DMS53 treated with DMSO at 0.1 percent for 48 hours (cell line): ENCODE results near the gene PPP1R9A.

Experiments
- DNase-seq: peaks from one replicate; lab custom pipeline; 2025; ENCODE audit not compliant: unreplicated experiment; lab: John Stamatoyannopoulos, UW

Gene PPP1R9A

GRCh38 chr7:95026421-95027072 is 119.2 kb downstream of the PPP1R9A start:
- DNase-seq, result no peak

GRCh38 chr7:95027234-95027872 is 120.0 kb downstream of the PPP1R9A start:
- DNase-seq, result no peak

DNA sequence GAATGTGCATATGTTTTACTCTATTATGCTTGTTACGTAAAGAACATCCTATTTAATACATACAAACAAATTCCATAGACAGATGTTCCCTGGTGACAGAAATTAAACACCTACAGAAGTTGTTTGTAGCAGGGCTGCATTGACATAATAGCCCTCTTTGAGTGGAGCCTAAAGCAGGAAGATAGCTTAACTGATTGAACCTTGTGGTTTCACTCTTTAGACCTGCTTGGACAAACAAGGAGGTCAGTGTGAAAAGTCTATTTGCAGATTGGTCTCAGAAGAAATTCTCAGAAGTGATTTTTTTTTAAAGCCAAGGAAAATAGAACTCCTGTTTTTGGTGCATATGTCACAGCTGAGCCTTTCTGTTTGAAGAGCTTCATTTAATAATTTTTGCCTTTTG is 121.3 kb downstream of the PPP1R9A start:
- peak; percentile 11 for DNase-seq

- DNase-seq, result no peak
These were observed 127.9 kb downstream of the PPP1R9A start for GRCh38 chr7:95035295-95035694.

DNA sequence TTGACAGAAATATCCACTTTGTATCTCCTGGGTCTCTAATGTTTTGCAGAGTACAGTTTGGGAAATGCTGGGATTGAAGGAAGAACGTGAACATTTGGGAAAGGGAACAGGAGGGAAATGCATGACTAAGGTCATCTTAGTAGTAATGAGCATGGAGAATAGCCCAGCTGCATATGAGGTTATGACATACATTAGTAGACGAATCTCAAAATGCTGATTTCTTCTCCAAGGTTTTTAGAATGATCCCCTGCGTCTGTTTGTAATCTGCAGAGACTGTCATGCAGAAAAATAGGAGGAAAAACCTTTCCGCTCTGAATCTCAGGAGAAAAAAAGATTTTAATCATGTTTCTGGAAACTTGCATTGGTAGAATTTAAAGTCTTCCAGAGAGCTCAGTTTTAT is 133.6 kb downstream of the PPP1R9A start:
- no peak for DNase-seq

DNA sequence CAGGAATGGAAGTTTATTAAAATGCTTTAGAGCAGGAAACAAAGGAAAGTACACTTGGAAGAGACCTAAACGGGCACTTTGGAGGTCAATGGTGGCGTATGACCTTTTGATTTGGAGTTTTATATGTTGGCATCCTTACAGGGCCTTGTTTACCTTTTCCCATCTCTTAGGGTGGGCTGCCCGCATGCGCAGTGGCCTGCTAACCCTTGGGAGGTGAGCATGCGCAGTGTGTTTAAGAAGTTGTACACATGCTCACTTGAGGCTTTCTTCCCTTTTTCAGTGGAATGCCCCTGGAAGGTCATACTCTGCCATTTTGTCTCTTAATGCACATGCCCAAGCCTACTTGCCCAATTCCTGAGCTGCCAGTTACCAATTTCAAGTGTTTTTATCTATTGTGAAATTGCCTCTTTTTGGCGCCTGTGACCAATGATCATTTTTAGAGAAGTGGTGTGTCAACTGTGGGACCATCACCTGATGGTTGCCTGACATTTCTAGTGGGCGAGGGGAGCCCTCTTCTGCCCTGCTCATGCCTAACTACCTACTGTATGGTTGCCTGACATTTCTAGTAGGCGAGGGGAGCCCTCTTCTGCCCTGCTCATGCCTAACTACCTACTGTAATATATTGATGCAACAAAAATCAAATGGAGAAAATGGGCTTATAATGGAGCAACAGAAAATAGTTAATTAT is 138.0 kb downstream of the PPP1R9A start:
- DNase-seq, result no peak

- no peak for DNase-seq
These were observed 139.3 kb downstream of the PPP1R9A start for GRCh38 chr7:95046494-95047240.

DNA sequence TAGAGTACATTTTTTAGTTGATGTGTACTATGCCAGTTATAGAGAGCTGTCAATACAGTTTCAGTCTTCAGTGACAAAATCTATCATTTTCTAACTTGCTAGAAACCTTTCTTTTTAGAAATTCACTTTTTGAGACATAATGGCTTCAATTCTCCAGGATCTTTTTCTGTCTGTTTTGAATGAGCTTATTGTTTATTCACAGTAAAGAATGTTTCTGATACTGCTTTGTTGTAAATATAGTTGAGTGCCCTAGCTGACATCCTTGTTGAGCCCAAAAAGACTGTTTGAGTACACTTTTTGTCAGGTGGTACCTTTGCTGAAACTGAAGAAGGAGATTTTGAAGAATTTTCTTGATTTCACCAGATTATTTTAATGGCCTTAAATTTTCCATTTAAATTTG is 139.9 kb downstream of the PPP1R9A start:
- DNase-seq, result no peak

- DNase-seq, result no peak
These were observed 145.2 kb downstream of the PPP1R9A start for GRCh38 chr7:95052566-95053094.

DNA sequence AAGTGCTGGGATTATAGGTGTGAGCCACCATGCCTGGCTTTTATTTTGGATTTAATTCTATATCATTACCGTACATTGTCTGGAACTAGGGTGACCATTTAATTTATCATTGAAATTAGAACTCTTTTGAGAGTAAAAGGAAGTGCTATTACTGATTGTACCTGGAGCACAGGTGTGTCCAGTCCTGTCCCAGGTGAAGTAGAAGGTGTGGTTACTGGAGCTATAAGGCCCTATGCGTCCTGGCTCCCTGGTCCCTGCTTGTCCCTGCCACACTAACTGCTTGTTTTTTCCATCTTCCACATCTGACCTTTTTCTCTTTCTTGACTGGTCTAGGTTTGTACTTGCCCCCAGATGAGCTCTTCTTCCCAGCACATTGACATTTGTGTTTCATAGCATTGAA is 147.0 kb downstream of the PPP1R9A start:
- no peak for DNase-seq

- no peak for DNase-seq
These were observed 147.9 kb downstream of the PPP1R9A start for GRCh38 chr7:95055295-95055694.

GRCh38 chr7:95056107-95056739 is 148.8 kb downstream of the PPP1R9A start:
- DNase-seq, result no peak

DNA sequence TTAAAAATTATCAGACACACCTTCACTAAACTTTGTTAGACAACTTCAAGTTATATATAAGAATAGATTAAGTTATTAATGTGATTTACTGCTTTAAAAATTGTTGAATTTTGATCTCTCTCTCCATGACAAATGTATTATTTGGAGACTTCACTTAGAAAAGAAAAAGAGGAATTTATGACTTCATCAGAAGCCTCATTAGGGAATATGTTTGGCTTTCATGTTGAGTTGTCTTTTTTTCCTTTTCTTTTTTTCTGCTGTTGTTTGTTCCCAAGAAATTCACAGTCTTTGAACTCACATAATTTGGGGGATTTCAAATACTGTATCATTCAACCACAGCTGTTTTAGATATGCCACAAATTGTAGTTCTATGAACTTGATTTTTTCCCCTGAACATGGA is 149.5 kb downstream of the PPP1R9A start:
- no peak for DNase-seq

DNA sequence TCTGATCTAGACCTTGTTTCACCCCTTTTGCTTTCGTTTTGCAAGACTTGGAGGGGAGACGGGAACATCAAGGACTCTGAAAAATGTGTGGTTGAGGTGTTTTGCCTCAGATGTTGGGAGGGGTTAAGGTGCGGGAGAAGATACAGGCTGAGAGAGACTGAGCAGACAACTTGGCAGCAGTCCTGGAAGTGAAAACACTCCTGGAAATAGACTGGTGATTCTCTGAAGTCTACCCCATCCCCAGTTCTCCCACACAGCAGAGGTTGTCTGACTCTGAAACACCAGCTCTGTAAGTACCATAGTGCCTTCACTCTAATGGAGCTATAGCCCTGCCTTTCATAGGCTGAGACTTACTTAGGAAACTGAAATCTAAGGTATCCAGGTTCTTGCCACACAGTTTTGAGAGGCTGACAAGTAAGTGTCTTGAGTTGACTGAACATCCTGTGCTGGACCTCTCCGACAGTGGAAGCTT is 152.5 kb downstream of the PPP1R9A start:
- no peak for DNase-seq

- no peak for DNase-seq
These were observed 155.5 kb downstream of the PPP1R9A start for GRCh38 chr7:95062901-95063300.

GRCh38 chr7:95066737-95067530 is 159.5 kb downstream of the PPP1R9A start:
- no peak for DNase-seq

DNA sequence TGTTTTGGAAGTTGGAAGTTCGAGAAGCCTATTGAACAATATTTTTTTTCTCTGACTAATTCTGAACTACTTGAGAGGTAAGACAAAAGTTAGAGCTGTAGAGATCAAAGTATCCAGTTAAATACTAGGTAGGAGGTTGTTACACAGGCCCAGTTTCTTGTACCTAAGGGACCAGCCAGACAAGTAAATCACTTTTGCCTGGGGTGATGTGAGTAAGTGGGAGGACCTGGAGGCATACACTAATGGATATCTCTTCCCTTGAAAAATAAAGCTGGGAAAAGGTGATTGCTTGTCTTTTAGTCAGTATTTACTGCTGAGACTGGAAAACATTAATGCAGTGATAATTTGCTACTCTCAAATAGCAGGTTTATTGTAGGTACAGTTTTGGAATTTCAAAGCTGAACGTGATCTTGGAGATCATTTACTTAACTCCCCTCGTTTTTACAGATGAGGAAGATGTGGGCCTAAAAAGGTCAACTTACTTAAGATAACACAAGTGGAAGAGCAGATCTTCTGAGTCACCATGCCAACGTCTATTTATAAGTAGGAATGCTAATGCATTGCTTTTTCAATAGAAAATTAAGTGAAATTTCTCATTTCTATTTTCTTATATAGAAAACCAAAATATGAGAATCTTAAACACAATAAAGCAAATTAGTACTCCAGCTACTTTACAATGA is 181.3 kb downstream of the PPP1R9A start:
- DNase-seq, result no peak

DNA sequence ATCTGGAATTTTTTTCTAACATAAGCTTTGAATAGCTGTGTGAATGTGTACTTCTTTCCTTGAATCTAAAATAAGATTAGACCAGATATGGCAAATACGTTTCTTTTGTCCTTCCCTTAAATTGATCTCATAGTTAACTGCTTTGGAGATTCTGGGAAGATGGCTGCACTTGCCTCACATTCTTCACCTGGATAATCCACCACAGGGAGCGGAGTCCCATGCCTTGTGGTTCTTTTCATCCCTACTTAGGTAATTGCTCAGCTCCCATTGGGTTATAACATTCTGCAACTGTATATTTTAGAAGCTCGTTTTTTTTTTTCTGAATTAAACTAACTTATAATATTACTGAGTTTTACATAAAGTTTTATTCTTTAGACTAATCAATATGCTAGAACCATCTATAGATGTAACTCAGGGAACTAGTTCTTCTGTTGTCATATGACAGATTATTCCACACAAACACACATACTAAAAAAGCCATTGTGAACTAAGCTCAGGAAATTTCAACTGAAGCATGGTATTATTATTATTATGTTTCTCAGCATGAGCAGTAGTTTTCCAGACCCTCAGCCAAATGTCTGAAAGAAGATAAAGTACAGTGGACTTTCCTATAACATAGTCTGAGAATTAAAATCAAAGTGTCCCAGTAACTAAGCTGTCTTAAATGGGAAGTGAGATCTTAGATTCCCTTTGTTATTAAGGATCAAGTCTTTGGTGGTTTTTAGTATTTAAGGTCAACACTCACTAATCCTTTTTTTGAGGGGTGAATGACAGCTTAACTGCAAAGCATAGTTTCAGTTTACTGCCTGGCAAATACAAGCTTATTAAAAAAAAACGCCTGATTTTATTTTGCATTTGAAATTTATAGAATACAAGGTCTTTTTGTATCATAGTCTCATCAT is 182.3 kb downstream of the PPP1R9A start:
- DNase-seq, result no peak
